Activated gamma-delta T cell treated with anti-CD3 and anti-CD28 coated beads, Interleukin-2, amount 50 U/mL, for 16 hours (primary cell): ENCODE results near the gene KRTAP5-9.
"Not testable (repeated sequence)": the region's sequence is repeated elsewhere in the genome, so short reads cannot be mapped to it uniquely, and the experiment has no call there.

Experiments
- DNase-seq: peaks from one replicate; pipeline ENCODE4 v3.0.0-alpha.2; 2020; ENCODE audit warnings: low read depth

The KRTAP5-9 gene, protein sequence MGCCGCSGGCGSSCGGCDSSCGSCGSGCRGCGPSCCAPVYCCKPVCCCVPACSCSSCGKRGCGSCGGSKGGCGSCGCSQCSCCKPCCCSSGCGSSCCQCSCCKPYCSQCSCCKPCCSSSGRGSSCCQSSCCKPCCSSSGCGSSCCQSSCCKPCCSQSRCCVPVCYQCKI

DNA sequence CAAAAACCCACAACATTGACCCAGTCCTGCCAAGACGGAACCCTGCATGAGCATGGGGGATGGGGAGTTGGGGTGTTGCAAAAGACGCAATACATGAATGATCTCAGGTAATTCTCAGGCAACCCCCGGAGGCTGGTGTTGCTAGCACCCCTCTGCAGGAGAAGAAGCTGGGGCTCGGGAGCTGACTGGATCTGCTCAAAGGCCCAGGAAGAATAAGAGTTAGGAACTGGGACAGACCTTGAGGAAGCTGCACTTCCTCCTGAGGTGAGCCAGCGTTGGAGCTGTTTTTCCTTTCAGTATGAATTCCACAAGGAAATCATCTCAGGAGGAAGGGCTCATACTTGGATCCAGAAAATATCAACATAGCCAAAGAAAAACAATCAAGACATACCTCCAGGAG, at the start of gene KRTAP5-9:
Gene KRTAP5-9, plus strand, starts transcription at position 301 of the 400 bp plus-strand sequence. CDS start 238 bp downstream, outside the sequence.
- no peak for DNase-seq

DNA sequence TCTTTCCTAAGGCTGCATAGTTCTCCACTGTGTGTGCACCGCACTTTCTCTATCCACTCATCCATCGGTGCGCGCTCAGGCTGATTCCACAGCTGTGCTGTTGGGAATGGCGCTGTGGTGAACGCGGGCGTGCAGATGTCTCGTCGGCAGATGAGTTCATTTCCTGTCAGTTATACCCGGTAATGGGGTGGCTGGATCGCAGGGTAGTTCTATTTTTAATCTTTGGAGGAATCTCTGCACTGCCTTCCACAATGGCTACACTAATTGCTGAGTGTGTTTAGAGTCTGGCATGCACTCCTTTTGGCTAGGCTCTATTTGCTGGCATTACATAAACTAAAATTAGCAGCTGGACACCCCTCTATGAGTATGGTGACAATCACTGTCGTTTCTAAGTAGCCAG, 49.1 kb upstream of the KRTAP5-9 start:
- DNase-seq = no peak

DNA sequence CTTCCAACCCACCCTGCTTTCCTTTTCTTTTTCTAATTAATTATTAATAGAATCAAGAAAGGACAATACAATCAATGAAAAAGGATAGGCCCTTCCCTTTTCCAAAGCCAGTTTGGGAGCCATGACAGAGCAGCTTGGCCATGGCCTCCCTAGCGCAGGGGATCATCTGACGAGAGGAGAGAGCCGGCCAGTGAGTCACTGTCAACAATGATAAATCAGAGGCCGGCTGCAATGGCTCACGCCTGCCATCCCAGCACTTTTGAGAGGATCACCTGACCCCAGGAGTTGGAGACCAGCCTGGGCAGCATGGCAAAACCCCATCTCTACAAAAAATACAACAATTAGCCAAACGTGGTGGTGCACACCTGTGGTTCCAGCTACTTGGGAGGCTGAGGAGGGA, 48.7 kb upstream of the KRTAP5-9 start:
- DNase-seq = no peak

DNA sequence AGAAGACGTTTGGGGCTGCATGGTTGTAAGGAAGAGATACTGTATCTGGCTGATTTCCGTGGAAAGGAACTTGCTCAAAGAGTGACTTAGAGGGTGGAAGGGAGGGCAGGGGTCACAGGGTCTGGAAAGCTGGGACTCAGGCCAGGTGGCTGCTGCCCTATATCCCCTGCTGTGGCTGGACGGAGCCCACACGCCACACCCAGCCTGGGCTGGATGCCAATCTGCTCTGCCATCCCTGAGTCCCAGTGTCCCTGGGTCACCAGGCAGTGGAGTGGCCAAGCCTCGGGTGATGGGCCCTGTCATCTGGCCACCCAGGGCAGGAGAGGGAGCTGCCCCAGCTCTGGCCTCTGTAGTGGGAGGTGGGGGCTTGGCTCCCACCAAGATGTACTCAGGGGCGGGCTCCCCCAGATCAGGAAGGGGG, 47.6 kb upstream of the KRTAP5-9 start:
- no peak for DNase-seq

DNA sequence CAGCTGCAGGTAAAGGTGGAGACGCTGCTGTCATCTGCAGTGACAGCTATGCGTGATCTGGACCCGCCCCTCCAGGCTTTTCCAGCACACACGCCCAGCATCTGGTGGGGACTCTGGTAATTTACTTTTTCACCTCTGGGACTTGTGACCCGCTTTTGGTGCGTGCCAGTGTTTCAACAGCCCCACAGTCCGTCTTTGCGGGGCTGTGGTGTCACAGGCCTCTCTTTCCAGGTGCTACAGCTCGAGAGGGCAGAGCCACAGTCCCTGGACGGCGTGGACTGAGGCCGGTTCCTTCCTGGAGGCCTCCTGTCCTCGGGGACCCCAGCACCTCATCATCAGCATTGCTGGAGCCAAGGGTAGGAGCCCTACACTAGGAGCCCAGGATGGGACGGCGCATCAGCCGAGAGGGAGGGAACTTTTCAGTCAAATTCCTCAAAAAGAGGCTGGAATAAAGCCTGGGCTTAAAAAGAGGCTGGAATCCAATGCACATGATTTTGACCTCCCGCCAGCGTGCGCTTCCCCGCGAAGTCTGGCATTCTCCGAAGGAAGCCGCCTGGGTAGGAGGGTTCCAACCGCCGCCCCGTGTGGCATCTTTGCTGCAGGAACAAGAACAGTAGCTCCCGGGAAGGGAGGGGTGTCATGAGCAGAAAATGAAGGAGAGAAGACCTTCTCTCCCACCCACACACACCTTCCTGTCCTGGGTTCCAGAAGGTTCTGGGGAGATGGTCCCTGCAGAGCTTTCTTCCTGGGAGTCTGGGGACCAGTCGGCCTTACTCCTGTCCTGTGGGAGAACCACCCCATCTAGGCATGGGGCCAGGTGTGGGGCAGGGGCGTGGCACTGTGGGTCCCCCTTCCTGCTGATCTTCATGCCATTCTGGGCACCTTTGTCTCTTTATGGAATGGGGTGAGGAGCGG, 46.9 kb upstream of the KRTAP5-9 start:
- no peak for DNase-seq

DNA sequence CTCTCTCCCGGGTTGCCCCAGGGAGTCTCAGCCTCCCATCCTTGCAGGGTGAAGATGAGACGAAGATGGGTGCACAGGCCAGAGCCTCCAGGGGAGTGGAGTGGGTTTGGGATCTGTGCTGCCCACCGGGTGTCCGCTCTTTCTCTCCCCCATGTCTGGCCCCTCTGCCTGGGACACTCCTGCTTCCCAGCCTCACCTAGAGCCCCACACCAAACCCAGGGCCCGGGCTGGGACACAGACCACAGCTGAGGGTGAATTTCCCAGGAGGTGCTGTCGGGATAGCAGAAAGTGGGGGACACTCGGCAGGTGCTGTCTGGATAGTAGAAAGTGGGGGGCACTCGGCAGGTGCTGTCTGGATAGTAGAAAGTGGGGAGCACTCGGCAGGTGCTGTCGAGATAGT, 46.2 kb upstream of the KRTAP5-9 start:
- DNase-seq = no peak

DNA sequence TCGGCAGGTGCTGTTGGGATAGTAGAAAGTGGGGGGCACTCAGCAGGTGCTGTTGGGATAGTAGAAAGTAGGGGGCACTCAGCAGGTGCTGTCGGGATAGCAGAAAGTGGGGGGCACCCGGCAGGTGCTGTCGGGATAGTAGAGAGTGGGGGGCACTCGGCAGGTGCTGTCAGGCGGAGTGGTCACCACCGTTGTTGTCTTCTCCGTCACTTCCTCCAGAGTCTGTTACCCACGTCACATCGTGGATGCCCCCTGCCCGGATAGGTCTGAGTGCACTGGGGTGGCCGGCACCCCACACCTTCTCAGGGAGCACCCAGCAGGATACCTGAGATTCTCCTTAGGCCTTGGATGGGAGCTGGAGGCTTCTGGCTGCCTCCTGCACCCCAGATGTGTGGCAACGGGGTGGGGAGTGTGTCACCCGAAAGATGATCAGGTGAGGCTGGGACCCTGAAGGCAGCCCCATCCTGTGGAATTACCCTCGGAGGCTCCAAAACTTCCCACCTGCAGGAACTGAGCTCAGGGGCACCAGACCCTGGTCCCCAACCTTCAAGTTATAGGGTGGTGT, 45.3 kb upstream of the KRTAP5-9 start:
- no peak for DNase-seq

DNA sequence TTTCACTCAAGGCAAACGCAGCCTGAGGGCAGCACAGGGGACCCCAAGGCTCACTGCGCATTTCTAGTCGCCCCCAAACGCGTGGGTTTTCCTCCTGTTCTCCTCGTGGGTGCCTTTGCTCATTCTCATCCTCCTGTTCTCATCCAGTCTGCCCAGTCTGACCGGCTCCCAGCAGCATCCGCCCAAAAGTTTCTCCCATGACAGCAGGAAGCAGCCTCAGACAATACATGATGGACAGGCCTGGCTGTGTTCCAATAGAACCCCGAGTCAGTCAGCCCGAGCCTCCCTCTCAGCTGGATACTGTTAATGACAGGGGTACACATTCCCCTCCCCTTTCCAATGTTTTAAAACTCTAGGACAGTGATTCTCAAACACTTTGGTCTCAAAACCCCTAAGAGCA, 43.7 kb upstream of the KRTAP5-9 start:
- no peak for DNase-seq

DNA sequence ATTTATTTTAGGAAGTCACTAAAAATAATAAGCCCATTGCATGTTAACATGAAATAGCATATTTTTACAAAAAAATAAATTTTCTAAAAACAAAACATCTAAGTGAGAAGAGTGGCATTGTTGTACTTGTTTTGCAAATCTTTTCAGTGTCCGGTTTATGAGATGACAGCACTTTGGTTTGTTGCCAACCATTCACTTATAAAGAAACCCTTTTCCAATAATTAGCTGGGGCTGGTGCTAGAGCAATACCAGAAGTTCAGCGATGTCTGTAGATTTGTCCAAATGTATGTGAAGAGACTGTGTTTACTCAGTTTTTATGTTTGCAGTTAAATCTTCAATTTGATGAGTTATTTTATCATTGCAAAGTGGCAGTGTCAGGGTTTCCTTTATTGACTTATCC, 43.2 kb upstream of the KRTAP5-9 start:
- no peak for DNase-seq

DNA sequence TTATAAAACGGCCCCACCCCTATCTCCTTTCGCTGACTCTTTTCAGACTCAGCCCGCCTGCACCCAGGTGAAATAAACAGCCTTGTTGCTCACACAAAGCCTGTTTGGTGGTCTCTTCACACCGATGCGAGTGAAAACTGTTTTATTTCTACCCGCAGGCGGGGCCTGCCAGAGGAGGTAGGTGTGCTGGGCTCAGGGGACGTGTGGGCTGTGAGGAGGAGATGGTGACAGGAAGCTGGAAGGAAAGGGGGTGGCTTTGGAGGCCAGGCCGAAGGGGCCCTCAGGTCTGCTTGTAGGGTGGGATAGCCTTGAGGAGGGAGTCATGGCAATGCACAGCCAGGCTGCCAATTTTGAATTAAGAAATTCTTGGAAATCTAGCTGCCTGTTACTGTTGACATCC, 42.4 kb upstream of the KRTAP5-9 start:
- no peak for DNase-seq

DNA sequence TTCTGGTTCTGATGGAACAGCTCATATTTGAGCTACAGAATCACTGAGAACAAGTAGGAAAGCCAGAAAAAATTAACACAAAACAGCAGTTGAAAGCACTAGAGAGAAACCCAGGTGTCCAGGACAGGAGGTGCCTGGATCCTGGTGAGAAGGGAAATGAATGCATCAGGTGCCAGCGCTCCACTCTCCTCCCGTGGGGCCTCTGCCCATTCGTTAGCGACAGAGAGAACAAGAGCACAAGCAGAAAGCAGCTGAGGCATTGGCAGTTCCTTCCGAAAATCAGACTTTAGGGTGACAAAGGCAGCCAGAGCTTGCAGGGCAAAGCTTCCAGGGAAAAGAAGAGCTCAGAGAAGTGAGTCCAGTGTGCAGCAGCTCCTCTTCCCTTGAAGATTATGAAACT, 41.1 kb upstream of the KRTAP5-9 start:
- DNase-seq = no peak

DNA sequence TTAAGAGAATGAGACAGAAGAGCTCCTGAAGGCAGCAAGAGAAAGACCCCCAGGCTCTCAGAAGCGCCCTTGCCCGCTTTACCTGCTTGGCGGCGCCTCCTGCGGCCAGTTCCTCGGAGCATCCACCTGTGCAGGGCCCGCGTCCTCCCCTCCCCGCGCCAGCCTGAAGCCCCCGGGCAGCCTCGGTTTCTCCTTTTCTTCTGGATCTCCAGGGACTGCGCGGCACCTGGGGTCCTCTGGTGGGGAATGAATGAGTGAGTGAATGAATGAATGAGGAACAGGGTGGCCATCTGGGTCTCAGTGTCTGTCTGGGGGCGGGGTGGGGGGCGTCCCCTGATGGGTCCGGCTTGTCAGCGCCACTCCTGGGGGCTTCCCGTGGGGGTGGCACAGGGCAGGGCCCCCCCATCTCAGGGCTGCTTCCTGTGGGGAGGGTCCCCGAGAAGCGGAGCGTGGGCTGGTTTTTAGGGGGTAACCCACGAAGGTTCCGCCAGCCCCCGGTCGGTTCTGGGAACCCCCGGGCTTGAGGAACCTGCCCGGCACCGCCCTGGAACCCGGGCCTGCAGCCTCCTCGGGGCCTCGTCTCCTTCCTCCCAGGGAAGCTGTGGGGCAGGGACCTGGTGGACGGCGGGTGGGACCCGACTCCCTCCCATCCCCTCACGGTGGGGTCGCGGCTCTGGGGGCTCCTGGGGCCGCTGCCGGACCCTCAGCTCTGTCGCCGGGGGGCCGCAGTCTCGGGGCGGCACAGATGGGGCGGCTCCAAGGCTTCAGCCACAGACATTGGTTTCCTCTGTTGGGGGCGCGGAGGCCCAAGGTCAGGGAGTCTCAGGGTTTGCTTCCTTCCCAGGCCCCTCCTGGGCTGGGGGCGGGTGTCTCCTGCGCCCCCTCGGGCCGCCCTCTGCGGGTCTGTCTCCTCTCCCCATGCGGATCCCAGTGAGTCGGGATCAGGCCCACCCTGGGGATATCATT, 29.4 kb upstream of the KRTAP5-9 start:
- DNase-seq = no peak

DNA sequence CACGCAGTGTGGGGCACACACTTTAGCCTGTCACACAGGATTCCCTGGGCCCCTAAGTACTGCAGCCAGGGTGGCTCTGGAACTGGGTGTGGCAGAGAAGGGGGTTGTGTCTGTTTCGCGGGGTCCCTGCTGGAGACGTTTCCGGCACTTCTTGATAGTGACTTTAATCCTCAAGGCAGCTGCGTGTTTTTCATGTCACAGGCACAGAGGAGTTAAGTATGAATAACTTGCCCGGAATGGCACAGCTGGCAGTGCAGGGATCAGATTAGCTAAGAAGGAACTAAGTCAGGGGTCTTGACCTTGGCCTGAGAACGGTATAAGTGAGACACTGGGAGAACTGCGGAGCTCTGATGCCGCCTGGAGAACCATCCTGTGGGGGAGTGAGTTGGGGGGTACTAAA, 28.7 kb upstream of the KRTAP5-9 start:
- no peak for DNase-seq

DNA sequence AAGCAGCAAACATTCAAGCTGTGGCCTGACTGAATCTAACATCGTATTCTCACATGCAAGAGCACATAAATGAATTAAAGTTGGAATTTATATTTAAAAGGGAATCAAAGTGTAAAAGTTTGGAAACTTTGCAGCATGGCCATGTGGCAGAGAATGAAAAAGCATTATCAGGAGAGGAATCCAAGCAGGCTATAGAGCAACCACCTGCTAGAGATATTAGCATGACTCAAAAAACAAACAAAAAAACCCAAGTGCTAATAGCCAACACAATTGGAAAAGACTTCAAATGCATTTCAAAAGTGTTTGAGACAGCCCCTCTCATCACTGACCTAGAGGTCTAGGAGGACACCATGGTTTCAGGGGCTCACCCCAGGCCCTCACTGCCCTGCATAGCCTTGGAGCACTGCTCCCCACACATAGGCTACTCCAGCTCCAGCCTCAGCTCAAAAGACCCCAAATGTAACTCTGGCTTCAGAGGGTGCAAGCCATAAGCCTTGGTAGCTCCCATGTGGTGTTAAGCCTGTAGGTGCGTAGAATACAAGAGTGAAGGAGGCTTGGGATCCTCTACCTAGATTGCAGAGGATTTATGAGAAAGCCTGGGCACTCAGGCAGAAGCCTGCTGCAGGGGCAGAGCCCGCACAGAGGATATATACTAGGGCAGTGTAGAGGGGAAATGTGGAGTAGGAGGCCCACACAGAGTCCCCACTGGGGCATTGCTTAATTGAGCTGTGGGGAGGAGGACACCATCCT, 22.9 kb upstream of the KRTAP5-9 start:
- DNase-seq = no peak

DNA sequence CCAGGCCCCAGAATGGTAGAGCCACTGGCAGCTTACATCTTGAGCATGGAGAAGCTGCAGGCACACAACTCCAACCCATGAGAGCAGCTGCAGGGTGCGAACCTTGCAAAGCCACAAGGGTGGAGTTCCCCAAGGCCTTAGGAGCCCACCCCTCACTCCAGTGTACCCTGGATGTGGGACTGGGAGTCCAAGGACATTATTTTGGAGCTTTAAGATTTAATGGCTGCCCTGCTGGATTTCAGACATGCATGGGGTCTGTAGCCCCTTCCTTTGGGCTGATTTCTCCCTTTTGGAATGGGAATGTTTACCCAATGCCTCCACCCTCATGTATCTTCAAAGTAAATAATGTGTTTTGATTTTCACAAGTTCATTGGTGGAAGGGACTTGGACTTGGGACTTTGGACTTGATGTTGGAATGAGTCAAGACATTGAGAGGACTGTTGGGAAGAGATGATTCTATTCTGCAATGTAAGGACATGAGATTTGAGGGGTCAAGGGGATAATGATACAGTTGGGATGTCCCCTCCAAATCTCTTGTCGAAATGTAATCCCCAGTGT, 22.2 kb upstream of the KRTAP5-9 start:
- no peak for DNase-seq

DNA sequence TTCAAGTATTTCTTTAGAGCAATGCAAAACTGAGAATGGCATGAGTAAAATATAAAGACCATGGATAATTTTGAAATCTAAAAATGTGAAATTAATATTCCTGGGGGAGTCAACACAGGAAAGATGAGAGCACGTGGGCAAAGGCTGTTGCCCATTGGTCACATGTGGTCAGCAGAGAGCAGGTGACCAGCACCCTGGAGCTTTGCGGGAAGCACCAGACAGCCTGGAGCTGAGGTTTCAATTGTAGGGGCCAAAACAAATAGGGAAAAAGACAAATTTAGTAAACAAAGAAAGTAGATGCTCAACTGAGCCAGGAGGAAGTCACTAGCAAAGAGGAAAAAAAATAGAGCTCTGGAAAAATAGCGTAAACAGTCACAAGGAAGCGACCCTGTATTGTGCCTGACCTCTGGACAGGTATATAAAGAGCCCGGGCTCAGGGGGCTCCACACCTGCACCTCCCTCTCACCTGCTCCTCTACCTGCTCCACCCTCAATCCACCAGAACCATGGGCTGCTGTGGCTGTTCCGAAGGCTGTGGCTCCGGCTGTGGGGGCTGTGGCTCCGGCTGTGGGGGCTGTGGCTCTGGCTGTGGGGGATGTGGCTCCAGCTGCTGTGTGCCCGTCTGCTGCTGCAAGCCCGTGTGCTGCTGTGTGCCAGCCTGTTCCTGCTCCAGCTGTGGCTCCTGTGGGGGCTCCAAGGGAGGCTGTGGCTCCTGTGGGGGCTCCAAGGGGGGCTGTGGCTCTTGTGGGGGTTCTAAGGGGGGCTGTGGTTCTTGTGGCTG, 21.2 kb upstream of the KRTAP5-9 start, which contains the start of gene KRTAP5-7:
Gene KRTAP5-7, plus strand, starts transcription at position 472 of the 780 bp plus-strand sequence. Its CDS starts 34 bp downstream, at position 506.
- DNase-seq = not testable (repeated sequence)

DNA sequence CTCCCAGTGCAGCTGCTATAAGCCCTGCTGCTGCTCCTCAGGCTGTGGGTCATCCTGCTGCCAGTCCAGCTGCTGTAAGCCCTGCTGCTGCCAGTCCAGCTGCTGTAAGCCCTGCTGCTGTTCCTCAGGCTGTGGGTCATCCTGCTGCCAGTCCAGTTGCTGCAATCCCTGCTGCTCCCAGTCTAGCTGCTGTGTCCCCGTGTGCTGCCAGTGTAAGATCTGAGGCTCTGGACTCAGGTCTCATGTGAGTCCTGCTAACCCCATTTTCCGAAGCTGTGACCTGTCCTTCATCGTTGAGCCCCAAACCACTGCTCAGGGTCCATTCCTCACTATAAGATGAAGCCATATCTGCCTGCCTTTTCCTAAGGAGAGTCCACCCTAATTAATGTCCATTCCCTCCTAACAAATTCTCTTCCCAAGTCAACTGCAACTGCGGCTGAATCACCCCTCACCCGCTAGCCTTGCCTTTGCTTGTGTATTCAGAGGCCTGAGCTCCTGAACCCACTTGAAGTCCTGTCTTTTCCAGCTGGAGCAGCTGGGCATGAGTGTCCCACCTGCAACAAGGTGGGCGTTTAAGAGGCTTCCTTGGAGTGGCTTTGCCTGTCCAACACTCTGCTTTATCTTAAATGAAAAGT, 20.5 kb upstream of the KRTAP5-9 start:
- no peak for DNase-seq

DNA sequence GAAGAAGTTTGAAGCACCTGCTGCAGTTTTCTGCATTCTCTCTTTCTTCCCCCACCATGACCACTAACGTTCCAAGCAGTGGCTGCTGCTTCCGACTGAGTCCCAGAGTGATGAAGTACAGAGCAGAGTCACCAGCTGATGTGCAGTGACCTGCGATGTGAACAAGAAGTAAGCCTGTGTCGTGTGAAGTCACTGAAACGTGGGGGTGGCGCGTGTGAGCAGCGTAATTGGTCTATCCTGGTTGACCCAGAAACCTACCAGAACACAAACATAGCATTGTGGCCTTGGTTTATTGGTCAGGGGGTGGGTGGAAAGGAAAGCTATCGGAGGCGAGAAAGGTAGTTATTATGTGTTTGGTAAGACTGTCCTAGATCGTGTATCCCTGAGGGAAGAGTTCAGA, 17.6 kb upstream of the KRTAP5-9 start:
- no peak for DNase-seq

DNA sequence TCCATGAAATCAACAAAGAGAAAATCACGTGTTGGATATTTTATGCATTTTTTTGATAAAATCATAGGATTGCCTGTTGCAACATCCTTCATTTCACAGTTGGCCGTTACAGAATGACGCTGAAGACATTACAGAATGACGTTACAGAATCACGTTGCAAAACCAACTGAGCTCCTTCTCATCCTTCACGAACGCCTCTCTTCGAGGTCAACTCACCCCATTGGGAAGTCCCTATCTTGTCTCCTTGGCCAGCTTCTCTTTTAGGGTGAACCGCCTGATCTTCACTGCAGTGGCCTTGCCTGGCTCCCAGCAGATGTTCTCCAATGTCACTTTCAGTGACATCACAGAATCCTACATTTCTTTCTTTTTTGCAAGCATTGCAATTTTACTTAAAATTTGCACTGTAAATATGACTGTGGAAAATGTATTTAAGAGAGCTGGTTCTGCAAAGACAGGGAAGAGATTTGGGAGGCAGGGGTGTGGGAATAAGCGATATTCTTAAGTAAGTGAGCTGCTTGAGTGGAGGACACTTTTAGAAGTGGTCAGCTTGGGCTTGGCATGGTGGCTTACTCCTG, 16.1 kb upstream of the KRTAP5-9 start:
- DNase-seq = no peak
